NCI-H1694 (cell line): ENCODE data around the gene ABCA5.
A peak's percentile ranks its signal among the peaks of the same experiment; 100 is the strongest.

ENCODE experiments used
- DNase-seq: peaks from one replicate; lab custom pipeline; 2025; lab: John Stamatoyannopoulos, UW

ABCA5 gene

DNA sequence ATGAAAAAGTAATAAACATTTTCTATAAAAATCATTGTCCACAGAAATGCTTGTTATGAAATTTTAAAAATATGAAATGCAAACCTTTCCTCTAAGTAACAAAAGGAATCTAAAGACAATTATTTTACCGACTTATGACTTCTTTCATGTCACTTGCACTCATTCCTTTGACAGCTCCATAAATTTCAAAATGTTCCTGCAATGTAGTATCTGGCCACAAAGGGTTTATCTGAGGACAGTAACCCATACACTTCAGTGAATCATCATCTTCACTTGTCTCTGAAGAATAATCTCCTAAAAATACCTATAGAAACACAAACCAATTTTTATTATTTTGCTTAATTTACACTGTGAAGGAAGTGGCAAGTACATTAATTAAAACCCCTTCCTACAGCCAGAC is 72.7 kb downstream of the ABCA5 start:
- DNase-seq: no peak

DNA sequence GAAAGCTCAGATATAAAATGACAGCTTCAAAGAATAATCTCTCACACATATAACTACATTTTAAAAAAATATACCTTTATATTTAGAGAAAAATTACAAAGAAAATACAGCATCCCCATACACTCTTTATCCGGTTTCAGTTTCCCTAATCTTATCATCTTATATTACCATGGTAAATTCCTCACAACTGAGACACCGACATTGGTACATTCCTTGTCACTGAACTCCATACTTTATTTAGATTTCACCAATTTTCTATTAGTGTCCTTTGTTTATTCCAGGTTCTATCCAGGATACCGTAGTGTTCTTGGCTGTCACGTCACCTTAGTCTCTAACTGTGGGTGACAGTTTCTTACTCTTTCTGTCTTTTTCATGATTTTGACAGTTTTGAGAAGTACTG is 76.3 kb downstream of the ABCA5 start:
- DNase-seq: no peak

DNA sequence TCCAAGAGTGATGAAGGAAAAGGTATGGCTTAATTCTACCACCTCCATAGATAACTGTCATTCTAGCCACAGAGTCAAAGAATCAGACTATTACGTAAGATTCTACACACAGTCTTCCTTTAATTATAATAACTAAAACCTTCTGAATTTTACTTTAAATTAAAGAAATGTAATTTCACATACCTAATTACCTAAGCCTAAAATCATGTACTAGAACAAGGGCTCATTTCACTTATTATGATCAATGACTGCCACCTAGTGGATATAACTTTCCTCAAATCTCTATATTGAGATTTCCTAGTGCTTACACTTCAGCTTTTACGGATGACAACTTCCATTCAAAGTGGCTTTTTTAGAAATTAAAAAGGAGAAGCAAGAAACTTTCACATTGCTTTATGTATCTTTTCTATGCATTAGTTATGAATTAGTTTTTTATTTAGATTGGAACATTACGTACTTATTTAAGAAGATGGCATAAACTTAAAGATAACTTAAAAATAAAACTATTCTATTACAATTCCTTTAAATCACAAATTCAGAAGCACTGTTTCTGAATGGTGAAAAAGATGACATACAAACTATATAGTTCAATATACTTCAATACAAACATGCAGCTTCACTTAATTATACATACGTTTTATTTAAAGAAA is 80.1 kb downstream of the ABCA5 start:
- DNase-seq: peak; percentile 77

DNA sequence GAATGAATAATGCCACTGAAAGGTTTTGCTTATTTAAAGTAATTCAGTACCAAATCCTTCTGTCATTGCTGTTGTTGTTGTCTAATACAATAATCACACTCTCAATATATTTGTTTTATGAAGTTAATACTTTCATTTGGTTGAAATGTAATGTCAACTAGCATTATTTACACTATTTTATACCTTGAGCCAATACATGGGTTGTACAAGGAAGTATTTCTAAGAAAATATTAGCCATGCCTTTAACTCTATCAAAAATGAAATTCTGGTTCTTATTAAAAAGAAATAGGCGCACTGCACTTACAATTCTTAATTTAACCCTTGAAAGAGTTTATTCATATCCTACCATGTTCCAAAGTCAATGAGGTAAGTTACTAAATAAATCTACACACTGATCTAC is 80.7 kb downstream of the ABCA5 start:
- no peak for DNase-seq

DNA sequence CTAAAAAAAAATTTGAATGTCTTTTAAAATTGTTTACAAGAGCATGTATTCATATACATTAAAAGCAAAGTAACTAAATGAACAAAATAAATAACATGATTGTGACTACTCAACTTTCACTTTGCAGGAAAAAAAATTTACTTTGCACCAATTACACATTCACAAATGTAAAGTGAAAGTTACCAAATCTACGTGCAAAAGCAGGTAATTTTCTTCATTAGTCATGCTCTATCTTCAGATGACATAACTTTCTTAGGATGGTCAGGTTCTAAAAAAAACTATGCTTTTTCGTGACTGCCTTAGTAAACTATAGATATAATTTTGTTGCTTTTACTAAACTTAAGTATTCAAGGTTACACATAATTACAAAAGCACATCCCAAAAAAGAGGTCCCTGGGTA is 81.3 kb downstream of the ABCA5 start:
- DNase-seq: no peak

DNA sequence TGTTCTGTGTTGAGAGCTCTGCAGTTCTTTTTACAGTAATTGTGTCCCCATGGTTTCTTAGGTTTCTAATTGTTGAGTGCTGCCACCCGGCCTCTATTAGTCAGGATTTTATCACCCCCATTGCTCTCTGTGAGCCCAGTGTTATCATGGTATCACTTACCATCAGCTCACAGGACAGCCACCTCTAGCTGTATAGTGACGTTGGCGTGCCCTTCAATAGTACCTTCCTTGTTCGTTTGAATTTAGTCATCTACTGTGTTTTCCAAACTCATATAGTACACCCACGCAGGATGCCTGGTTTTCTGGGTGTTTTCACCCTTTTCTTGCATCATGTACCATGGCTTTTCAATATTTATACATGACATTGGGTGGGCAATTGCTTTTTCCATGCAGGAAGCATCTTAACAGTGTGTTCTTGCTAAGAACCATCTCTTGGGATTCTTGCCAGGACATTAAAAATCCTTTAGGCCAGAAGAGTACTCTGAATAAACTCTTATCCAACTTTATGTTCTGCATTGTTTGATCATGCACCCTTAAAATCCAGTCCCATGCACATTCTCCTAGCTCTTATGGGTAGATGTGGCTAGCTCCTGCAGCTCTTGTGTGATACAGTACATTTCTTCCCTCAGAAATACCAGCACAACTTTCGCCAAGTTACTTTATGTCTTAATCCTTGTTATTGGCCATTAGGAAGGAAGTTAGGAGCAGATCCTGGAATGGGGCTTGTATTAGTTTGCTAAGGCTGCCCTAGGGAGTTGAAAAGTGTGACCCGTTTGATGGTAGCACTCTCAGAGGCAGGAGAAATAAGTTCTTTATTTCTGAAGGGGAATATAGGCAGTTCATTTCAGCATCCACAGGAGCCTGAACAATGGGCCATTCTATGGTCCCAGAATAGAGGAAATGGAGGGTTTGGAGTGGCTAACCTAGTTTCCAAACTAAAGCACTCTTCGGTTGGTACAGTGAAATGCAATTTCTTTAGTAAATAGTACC is 87.0 kb downstream of the ABCA5 start:
- DNase-seq: no peak

DNA sequence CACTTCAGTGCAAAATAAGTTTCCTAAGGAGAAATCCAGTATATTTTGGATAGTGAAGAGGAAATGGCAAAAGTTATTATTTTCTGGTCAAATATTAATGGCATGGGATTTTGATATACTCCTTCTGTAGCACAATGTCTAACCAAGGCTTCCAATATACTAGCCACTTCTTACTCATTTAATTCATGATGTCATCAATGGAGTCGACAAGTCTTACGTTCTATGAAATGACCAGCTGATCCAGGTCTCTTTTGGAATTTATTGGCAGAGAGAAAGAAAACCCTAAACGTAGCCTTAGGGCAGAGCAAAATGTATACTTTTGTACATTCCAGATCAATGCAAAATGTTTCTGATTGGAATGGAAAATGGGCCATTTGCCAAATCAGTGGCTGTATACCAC is 90.0 kb downstream of the ABCA5 start:
- no peak for DNase-seq

DNA sequence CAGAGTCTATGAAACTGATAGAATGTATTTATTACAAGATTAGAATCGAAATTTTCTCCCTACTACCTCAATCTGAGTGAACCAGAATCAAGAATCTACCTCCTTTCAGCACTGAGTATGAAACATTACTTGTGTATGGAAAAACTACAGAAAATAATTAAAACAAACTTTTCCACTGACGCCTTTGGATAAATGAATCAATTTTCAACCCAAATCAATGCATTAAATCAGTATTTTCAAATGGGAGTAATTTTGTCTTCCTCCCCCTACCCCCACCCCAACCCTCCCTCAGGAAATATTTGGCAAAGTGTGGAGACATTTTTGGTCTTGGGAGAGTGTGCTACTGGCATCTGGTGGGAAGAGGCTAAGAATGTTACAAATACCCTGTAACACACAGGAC is 90.5 kb downstream of the ABCA5 start:
- DNase-seq: no peak

DNA sequence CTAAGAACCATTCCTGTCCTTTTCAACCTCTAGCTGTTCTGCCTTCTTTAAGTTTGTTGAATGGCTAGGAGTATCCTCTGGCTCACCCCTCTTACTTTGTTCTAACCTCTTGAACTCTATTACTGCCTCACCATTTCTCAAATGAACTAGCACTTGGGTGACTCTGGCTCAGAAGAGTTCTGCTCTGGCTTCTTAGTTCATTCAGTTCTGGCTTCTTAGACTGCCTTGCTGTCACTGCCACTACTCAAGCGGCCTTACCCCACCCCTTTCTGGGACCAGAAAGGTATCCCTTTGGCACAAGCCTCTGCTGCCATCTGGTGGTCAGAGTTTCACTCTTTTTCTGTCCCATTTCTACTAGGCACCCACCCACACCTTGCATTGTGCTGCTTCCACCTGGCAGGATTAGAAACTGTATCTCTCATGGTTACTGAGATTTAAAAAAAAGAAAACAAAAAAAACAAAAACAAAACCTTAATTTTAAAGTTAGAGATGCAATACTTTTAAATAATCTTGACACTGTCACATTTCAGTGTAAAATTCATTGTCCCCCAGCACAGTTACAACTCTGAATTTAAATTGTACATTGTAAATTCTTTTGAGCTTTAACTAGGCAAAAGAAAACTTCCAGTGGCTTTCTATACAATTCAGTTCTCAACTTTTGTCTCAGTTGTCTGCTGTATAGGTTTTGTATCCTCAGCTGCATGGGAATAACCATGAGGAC is 91.4 kb downstream of the ABCA5 start:
- peak; percentile 81 for DNase-seq

DNA sequence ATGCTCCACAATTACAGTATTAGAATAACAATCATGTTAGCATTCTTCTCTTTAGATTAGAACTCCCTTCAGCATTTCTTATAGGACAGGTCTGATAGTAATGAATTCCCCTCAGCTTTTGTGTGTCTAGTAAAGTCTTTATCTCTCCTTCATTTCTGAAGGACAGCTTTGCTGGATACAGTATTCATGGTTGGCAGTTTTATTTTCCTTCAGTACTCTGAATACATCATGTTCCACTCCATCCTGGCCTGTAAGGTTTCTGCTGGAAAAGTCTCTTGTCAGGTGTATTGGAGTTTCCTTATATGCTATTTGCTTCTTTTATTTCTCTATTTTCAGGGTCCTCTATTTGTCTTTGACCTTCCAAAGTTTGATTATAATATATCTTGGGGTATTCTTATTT is 94.3 kb downstream of the ABCA5 start:
- no peak for DNase-seq

DNA sequence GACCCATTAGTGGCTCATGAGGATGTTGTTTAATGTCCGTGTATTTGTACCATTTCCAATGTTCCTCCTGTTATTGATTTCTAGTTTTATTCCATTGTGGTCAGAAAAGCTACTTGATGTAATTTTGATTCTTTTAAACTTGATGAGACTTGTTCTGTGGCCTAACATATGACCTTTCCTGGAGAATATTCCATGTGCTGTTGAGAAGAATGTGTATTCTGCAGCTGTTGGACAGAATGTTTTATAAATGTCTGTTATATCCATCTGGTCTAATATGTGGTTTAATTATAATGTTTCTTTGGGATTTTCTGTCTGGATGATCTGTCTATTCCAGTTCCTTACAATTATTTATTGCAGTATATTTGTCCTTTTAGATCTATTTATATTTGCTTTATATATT is 95.4 kb downstream of the ABCA5 start:
- no peak for DNase-seq

DNA sequence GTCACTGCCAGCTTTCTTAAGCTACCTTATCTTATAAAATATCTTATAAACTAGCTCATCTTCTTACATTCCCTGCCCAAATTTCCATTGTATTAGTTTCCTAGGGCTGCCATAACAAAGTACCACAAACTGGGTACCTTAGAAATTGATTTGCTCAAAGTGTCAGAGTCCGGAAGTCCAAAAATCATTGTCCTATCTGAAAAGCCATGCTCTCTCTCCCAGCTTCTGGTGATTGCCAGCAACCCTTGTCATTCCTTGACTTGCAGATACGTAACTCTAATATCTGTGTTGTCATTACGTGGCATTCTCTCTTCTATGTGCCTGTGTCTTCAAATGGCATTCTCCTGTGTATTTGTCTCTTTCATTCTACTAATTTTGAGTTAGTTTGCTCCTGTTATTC is 96.0 kb downstream of the ABCA5 start:
- no peak for DNase-seq

DNA sequence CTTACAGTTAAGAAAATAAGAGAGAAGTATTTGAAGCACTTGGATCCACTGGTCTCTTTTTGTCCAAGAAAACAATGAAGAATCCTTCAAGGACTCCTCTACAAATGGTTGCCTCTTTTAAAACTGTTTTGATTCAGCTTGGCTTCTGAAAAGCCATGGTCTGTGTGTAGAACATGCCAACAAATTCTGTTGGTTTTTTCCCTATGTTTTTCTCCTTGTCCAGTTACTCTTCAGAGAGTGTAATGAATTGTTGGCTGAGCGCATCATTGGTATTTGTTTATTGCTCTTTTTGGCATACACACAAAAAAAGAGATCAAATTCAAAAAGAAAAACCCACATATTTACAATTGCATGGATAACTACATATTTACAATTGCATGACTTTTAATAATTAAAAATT is 98.4 kb downstream of the ABCA5 start, which contains the start of gene ABCA10:
Gene ABCA10 (minus strand): TSS at position 249 of the 400 bp plus-strand sequence. CDS start 3,466 bp downstream, outside the sequence.
- no peak for DNase-seq

DNA sequence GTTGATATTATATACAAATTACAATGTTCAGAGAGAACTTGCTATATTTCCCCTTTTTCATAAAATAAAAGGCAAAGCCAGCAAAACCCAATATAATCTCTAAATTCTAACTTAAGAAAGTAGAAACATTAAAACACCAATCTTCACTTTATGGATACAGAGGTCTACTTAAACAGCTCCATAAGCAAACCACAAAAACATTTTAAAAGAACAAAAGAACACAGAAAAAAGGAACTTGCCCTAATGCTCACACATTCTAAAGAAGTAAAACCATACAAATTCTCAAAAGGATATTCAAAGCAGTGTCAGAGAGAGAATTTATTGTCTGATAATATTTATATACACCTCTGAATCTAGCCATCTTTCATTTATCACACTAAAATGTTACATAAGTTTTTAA is 98.9 kb downstream of the ABCA5 start:
- no peak for DNase-seq

DNA sequence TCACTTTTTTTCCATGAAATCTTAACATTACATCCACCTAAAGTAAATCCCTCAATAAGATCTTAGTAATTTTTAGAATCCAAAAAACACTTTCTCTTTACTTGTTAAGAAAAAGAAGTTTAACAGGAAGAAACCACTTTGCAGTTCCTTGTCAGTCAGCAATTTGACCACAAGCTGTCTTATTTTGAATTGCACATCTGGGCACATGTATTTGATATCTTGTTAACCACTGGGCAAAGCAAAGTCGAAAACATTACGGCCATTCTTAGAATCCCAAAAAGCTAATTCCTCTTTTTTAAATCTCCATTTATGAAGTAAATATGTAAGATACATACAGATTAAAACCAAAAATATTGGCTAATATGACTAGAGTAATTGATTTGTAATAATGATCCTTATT is 99.4 kb downstream of the ABCA5 start:
- DNase-seq: no peak

DNA sequence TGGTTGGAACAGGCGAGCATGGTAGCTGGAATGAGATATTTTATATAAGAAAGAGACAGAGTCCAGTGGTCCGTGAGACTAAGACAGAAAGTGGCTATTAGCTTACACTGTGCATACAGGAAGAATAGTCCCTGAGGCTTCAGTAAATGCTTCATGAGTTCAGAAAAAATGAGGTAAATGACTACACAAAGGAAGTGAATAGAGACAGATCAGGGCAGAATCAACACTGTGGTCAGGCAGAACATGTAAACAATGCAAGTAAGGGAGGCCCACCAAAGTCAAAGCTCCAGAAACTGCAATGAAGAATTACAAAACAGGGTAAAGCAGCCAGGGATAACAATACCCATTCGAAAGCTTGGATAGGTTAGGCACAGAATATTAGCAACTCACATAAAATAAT is 103.1 kb downstream of the ABCA5 start:
- no peak for DNase-seq

DNA sequence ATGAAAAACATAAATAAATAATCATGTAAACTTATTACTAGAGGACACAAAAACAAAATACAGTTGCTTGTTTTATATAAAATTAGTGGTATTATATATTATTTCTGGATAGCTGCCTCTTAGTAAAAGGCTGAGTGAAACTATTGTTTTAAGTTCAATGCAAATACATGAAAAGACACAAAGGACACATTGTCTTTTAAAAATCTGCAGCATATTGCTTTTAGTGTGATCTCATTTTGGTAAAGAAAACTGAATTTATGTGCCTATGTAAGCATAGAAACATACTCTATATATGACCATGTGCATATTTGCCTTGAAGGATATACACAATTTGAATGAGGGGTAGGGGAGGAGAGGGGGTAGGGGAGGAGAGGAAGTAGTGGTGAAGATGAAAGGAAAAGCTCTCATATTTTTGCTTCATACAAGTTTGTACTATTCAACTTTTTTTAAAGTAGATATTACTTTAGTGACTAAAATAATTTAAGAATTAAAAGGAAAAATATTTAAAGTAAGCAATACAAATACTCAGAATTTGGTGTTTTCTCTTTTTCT is 104.2 kb downstream of the ABCA5 start:
- no peak for DNase-seq

DNA sequence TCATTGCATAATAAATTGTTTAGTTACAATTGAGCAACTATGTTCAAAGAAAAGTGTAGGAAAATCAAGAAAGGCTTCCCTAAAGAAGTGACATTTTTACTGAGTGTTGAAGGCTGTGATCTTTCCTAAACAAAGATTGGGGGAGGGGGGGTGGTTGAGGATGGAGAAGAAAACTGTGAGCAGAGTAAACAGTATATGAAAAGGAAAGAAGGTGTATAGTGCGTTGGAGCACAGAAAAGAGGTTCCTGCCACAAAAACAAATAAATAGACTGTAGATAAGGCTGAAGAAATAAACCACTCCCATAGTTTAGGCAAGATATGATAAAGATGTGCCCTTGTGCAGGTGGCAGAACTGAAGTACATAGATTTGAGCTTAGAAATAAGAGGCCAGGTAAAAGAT is 106.8 kb downstream of the ABCA5 start:
- no peak for DNase-seq

DNA sequence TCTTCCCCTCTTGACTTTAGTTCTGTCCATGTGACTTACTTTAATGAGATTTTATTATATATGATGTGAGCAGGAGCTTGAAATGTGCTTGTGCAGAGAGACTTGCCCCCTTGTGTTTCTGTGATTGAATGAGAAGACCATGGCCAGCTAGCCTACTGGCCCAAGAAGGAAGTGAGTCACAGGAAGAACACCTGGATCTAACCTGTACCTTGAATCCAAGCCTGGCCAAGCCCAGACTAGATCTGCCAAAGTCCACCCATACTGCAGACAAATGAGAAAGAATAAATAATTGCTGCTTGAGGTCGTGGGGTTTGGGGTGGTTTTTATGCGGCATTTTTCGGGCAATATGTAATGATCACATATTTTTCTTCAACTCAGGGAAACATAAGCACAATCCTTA is 107.9 kb downstream of the ABCA5 start:
- DNase-seq: no peak

DNA sequence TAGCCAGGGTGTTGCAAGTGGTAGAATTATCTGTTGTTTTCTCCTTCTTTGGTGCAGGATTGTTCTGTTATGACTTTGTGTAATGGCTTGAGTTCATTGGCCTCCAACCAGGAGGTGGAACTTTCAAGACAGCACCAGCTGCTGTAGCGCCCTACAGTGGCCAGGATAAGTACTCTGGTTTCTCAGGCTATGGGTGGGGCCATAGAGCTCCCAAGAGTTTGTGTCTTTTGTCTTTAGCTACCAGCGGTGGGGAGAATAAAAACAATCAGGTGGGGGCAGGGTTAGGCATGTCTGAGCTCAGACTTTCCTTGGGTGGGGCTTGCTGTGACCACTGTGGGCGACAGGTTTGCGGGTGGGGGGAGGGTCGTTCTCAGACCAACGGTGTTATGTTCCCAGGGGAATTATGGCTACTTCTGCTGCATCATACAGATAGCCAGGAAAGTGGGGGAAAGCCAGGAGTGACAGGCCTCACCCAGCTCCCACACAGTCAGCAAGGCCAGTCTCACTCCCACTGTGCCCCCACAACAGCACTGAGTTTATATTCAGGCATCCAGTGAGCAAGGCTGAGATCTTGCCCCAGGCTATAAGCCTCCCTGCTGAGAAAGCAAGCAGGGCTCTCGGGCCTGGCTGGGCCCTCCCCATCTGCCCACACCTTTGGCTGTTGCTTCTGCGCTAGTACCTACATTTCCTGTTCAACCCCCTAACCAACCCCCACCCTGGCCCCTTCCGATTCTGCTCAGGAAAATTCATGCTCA is 113.7 kb downstream of the ABCA5 start:
- DNase-seq: no peak

DNA sequence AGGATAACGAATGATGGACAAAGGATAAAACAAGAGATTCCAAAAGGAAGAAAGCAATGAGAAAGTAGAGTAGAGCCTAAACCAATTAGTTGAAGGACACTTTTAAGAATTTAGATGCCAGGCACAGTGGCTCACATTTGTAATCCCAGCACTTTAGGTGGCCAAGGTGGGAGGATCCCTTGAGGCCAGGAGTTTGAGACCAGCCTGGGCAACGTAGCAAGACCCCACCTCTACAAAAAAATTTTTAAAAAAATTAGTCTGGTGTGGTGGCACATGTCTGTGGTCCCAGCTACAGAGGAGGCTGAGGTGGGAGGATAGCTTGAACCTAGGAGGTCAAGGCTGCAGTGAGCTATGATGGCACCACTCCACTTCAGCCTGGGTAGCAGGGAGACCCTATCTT is 118.3 kb downstream of the ABCA5 start:
- DNase-seq: no peak

DNA sequence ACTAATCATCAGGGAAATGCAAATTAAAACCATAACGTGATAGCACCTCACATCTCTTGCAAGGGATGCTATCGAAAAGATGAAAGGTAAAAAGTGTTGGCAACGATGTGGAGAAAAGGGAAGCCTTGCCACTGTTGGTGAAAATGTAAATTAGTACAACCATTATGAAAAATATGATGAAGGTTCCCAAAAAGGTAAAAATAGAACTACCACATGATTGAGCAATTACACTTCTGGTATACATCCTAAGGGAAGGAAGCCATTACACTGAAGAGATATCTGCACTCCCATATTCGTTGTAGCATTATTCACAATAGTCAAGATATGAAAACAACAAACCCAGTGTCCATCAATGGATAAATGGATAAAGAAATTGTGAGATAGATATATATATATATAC is 119.8 kb downstream of the ABCA5 start:
- DNase-seq: no peak
